H1 (cell line): ENCODE results near the gene DOCK8. TPM values are rescaled to one million over a fixed set of nuclear protein-coding genes. Genes with fewer than 3 reads are reported as not detected.
A peak's percentile ranks its signal among the peaks of the same experiment; 100 is the strongest.

Source experiments
- CTCF ChIA-PET: fragments of 300-600 bp; sonication (Branson Sonifier 250); formaldehyde crosslinking; loops from one replicate; lab custom pipeline; 2021; ENCODE audit not compliant: partially characterized antibody; lab: Charles Lee
- POLR2A ChIA-PET: fragments of 300-600 bp; sonication (Branson Sonifier 250); formaldehyde crosslinking; loops from one replicate; lab custom pipeline; 2021; ENCODE audit warnings: inconsistent platforms; ENCODE audit not compliant: partially characterized antibody; lab: Charles Lee
- DNase-seq, 2 experiments: peaks; one replicate each; pipeline versions ENCODE4 v3.0.0 to v3.0.0-alpha.2; 2010 to 2022; ENCODE audit warnings: low spot score in 2 of 2, low read depth in 1 of 2, mixed read lengths in 1 of 2
- FAIRE-seq: peaks from 2 replicates; lab custom pipeline; 2011; peaks lifted over from hg19 to GRCh38; lab: Jason Lieb, UNC
- H2AFZ ChIP-seq: 2 replicates; pipeline ENCODE4 v1.8.1; 2012; ENCODE audit warnings: low read length, inconsistent platforms
- H2AK5ac ChIP-seq: 2 replicates; pipeline ENCODE4 v1.6.1; 2013; ENCODE audit warnings: low read depth, low read length
- H2BK120ac ChIP-seq: replicated peaks from 2 replicates; pipeline ENCODE3; 2013; ENCODE audit warnings: low read depth, low read length, inconsistent platforms
- H2BK12ac ChIP-seq: 2 replicates; pipeline ENCODE4 v1.6.1; 2013; ENCODE audit warnings: low read depth, low read length
- H2BK15ac ChIP-seq: 2 replicates; pipeline ENCODE4 v1.6.1; 2013; ENCODE audit warnings: low read length
- H2BK20ac ChIP-seq: 2 replicates; pipeline ENCODE4 v1.6.1; 2013; ENCODE audit warnings: low read length
- H2BK5ac ChIP-seq: 2 replicates; pipeline ENCODE4 v1.6.1; 2013; ENCODE audit warnings: low read depth, low read length
- H3K14ac ChIP-seq: 2 replicates; pipeline ENCODE4 v1.6.1; 2013; ENCODE audit warnings: inconsistent platforms; ENCODE audit not compliant: insufficient read length
- H3K18ac ChIP-seq: 2 replicates; pipeline ENCODE4 v1.6.1; 2013; ENCODE audit warnings: low read length; ENCODE audit errors: extremely low read depth
- H3K23ac ChIP-seq: 2 replicates; pipeline ENCODE4 v1.6.1; 2013; ENCODE audit warnings: inconsistent platforms; ENCODE audit not compliant: insufficient read length
- H3K23me2 ChIP-seq: 2 replicates; pipeline ENCODE4 v1.6.1; 2013; ENCODE audit warnings: low read depth, low read length
- H3K27ac ChIP-seq: 2 replicates; pipeline ENCODE4 v1.6.1; 2011; ENCODE audit warnings: low read depth, low read length, inconsistent platforms
- H3K27me3 ChIP-seq, 4 experiments: replicated peaks in 1 of 4; 1 replicate in 1 of 4; 2 replicates in 3 of 4; pipeline versions ENCODE4 v1.6.1 to v1.8.1; 2011 to 2013; ENCODE audit warnings: low read length in 3 of 4, mild to moderate bottlenecking in 3 of 4, inconsistent platforms in 2 of 4, mixed read lengths in 2 of 4, moderate library complexity in 1 of 4; ENCODE audit not compliant: control insufficient read depth in 3 of 4, insufficient read depth in 3 of 4; ENCODE audit errors: extremely low read depth in 1 of 4
- H3K36me3 ChIP-seq, 4 experiments: 2 replicates each; pipeline versions ENCODE4 v1.6.1 to v1.8.1; 2011 to 2013; ENCODE audit warnings: mild to moderate bottlenecking in 4 of 4, low read length in 3 of 4, moderate library complexity in 2 of 4, control low read depth in 1 of 4, inconsistent platforms in 1 of 4; ENCODE audit not compliant: insufficient read depth in 4 of 4, control insufficient read depth in 2 of 4
- H3K4ac ChIP-seq: replicated peaks from 2 replicates; pipeline ENCODE3; 2013; ENCODE audit warnings: low read length, low read depth, mixed read lengths, inconsistent platforms; ENCODE audit not compliant: insufficient read length
- H3K4me1 ChIP-seq, 4 experiments: replicated peaks in 1 of 4; 1 replicate in 1 of 4; 2 replicates in 3 of 4; pipeline versions ENCODE4 v1.6.1 to v1.8.1; 2011 to 2013; ENCODE audit warnings: low read length in 3 of 4, inconsistent platforms in 2 of 4, mixed read lengths in 1 of 4; ENCODE audit not compliant: insufficient read depth in 4 of 4, control insufficient read depth in 3 of 4
- H3K4me2 ChIP-seq, 2 experiments: 2 replicates each; pipeline versions ENCODE4 v1.6.1 to v1.8.1; 2011 to 2013; ENCODE audit warnings: low read depth in 2 of 2, low read length in 2 of 2, control low read depth in 1 of 2, inconsistent platforms in 1 of 2, mild to moderate bottlenecking in 1 of 2; ENCODE audit not compliant: insufficient read depth in 1 of 2
- H3K4me3 ChIP-seq, 4 experiments: fragments of 200-600, 300-600 bp in 1 of 4; sonication (generic), shearing (Covaris generic), sonication (Bioruptor Twin) in 1 of 4; 2 replicates each; pipeline versions ENCODE4 v1.5.1 to v1.8.1; 2011 to 2016; ENCODE audit warnings: low read length in 4 of 4, low read depth in 3 of 4, control low read depth in 2 of 4, inconsistent platforms in 2 of 4, mild to moderate bottlenecking in 2 of 4, mixed read lengths in 1 of 4, moderate library complexity in 1 of 4; ENCODE audit not compliant: insufficient read depth in 2 of 4; ENCODE audit errors: extremely low read depth in 1 of 4
- H3K56ac ChIP-seq: replicated peaks from 2 replicates; pipeline ENCODE3; 2013; ENCODE audit warnings: low read depth, mild to moderate bottlenecking, mixed read lengths, low read length, inconsistent platforms; ENCODE audit not compliant: insufficient read length
- H3K79me1 ChIP-seq: 2 replicates; pipeline ENCODE4 v1.6.1; 2013; ENCODE audit warnings: low read depth, low read length, control low read depth
- H3K79me2 ChIP-seq, 2 experiments: 2 replicates each; pipeline versions ENCODE4 v1.6.1 to v1.8.1; 2012 to 2013; ENCODE audit warnings: low read length in 2 of 2, mild to moderate bottlenecking in 2 of 2, inconsistent platforms in 1 of 2; ENCODE audit not compliant: insufficient read depth in 2 of 2, control insufficient read depth in 1 of 2
- H3K9ac ChIP-seq, 4 experiments: replicated peaks in 1 of 4; 1 replicate in 1 of 4; 2 replicates in 3 of 4; pipeline versions ENCODE4 v1.6.1 to v1.8.1; 2011 to 2013; ENCODE audit warnings: low read depth in 3 of 4, low read length in 3 of 4, control low read depth in 2 of 4, mild to moderate bottlenecking in 2 of 4, moderate library complexity in 2 of 4, inconsistent platforms in 1 of 4; ENCODE audit errors: extremely low read depth in 1 of 4
- H3K9me3 ChIP-seq, 2 experiments: 2 replicates each; pipeline versions ENCODE4 v1.6.1 to v1.8.1; 2012 to 2013; ENCODE audit warnings: mild to moderate bottlenecking in 2 of 2, moderate library complexity in 2 of 2, control low read depth in 1 of 2, inconsistent platforms in 1 of 2, low read depth in 1 of 2, low read length in 1 of 2, mixed read lengths in 1 of 2; ENCODE audit not compliant: insufficient read depth in 2 of 2
- H4K20me1 ChIP-seq, 2 experiments: replicated peaks in 1 of 2; 2 replicates each; pipeline versions ENCODE3 to v1.8.1; 2011 to 2013; ENCODE audit warnings: inconsistent platforms in 2 of 2, low read length in 2 of 2, mild to moderate bottlenecking in 1 of 2; ENCODE audit not compliant: insufficient read depth in 2 of 2, control insufficient read depth in 1 of 2
- H4K5ac ChIP-seq: 2 replicates; pipeline ENCODE4 v1.6.1; 2013; ENCODE audit warnings: low read length, low read depth, mixed read lengths, inconsistent platforms; ENCODE audit not compliant: insufficient read length
- H4K8ac ChIP-seq: 2 replicates; pipeline ENCODE4 v1.8.0; 2013; ENCODE audit warnings: mild to moderate bottlenecking, moderate library complexity, low read length, inconsistent platforms; ENCODE audit not compliant: insufficient read depth; ENCODE audit errors: extremely low read depth
- H4K91ac ChIP-seq: replicated peaks from 2 replicates; pipeline ENCODE3; 2013; ENCODE audit warnings: low read length, mixed read lengths, inconsistent platforms; ENCODE audit not compliant: insufficient read length
- ASH2L ChIP-seq: fragments of 200-600, 300-600 bp; sonication (generic); IDR thresholded peaks from one replicate; pipeline ENCODE4 v1.7.1; 2017; ENCODE audit warnings: low read length
- BACH1 ChIP-seq: IDR thresholded peaks from 2 replicates; pipeline ENCODE4 v1.6.1; 2012; ENCODE audit warnings: low read length, improper control_type of control experiment
- CEBPB ChIP-seq: IDR thresholded peaks from 2 replicates; pipeline ENCODE4 v1.6.1; 2012; ENCODE audit warnings: low read depth, low read length
- FOSL1 ChIP-seq: IDR thresholded peaks from 2 replicates; pipeline ENCODE4 v1.6.1; 2011; ENCODE audit warnings: mild to moderate bottlenecking, low read depth, low read length, moderate library complexity; ENCODE audit not compliant: insufficient read depth
- GTF2F1 ChIP-seq: IDR thresholded peaks from 2 replicates; pipeline ENCODE4 v1.6.1; 2012; ENCODE audit warnings: low read depth, low read length, improper control_type of control experiment, borderline replicate concordance
- SP4 ChIP-seq: IDR thresholded peaks from 2 replicates; pipeline ENCODE4 v1.6.1; 2012; ENCODE audit warnings: low read length, inconsistent platforms
- SRF ChIP-seq: IDR thresholded peaks from 2 replicates; pipeline ENCODE4 v1.6.1; 2011; ENCODE audit warnings: mild to moderate bottlenecking, low read depth, low read length, moderate library complexity
- WGBS, 2 experiments: shearing (Covaris generic) in 1 of 2; methylation state at CpG; one replicate each; pipeline versions ENCODE4 v1.1.6 to v1.1.7; 2013 to 2015; ENCODE audit warnings: low lambda C conversion rate in 2 of 2, mixed read lengths in 2 of 2, inconsistent platforms in 1 of 2, low coverage in 1 of 2, missing lambda C conversion rate in 1 of 2; ENCODE audit not compliant: insufficient replicate concordance in 2 of 2, insufficient coverage in 1 of 2, insufficient read length in 1 of 2; ENCODE audit errors: extremely low coverage in 1 of 2, missing lambda C conversion rate in 1 of 2; 5-methylcytosine and 5-hydroxymethylcytosine counted together
- polyA plus RNA-seq, 7 experiments: library from polyadenylated mRNA; depleted of rRNA in 3 of 7; stranded (reverse) in 5 of 7; unstranded in 2 of 7; fragments of >200 nt in 5 of 7; fragments of 200-250 nt in 2 of 7; gene quantifications; 1 replicate in 5 of 7; 2 replicates in 1 of 7; 4 replicates in 1 of 7; pipeline versions ENCODE4 v1.2.1 to v1.2.3, GENCODE V29; 2011 to 2013; ENCODE audit warnings: missing spikeins in 2 of 7, mixed read lengths in 2 of 7
- total RNA-seq: library from RNA; stranded (reverse); fragmentation: NEBNext Ultra II Directional; extraction: Animal tissue kit (Norgen Biotek cat#: 25700); gene quantifications from 2 replicates; pipeline ENCODE4 v1.2.1, GENCODE V29; 2021

DOCK8 gene
- total and polyA plus RNA-seq, 2 of the 8 experiments (the other 6 are each of a cell fraction or from before 2014, with no cell fraction given), result 0.57 to 2.0 TPM

GRCh38 chr9:401223-401622 is 186.6 kb downstream of the DOCK8 start:
- Histone ChIP-seq H2BK20ac (no peak overlapping the region), H2AFZ (no peak overlapping the region), H3K18ac (no peak overlapping the region), H3K36me3 (no peaks in the 10 kb centered on the region), H2BK120ac (no peak overlapping the region), H3K14ac (no peak overlapping the region), H3K27me3 (no peaks in the 10 kb centered on the region), H2BK12ac (no peak overlapping the region), H3K27ac (no peak overlapping the region), H3K9ac (no peak overlapping the region), H4K20me1 (no peaks in the 10 kb centered on the region), H3K79me2 (no peaks in the 10 kb centered on the region), H3K9me3 (no peaks in the 10 kb centered on the region), H3K4me3 (no peak overlapping the region), H3K23me2 (peaks cover 11% of the 10 kb centered on the region; the same call in 1 of the 2 replicates), H3K56ac (no peak overlapping the region), H3K4ac (no peak overlapping the region), H3K23ac (no peak overlapping the region), H4K8ac (no peak overlapping the region), H4K91ac (no peak overlapping the region), H4K5ac (no peak overlapping the region), H2BK5ac (no peak overlapping the region), H3K4me2 (no peak overlapping the region), H2AK5ac (no peak overlapping the region), H3K79me1 (no peaks in the 10 kb centered on the region), H2BK15ac (no peak overlapping the region), H3K4me1 (peaks cover 0 to 4% (median under 1%) of the 10 kb centered on the region in 4 experiments; a peak in 3 of 7 replicates)
- ChIA-PET POLR2A (no interaction called here), CTCF (interaction anchor here (1.6 kb wide), 1 partner anchor 16 kb away, joined by 5 read pairs; no protein-coding TSS in a partner anchor)
- 96% methylated on average over 3 of the region's 3 CpGs; no CpG with 5 or more reads in 1 of the 2 experiments for WGBS, 2 experiments
- no peak for FAIRE-seq
- DNase-seq, result peak in 1 of 2 experiments; percentile 24
- TF ChIP-seq FOSL1, result no peak
- TF ChIP-seq SRF, result no peak
- TF ChIP-seq BACH1, result no peak
- TF ChIP-seq SP4, result no peak
- no peak for TF ChIP-seq GTF2F1
- TF ChIP-seq ASH2L, result no peak
- TF ChIP-seq CEBPB, result no peak
